Measurements from ENCODE around the gene ELOVL7. TPM values are rescaled to one million over a fixed set of nuclear protein-coding genes. Genes with fewer than 3 reads are reported as not detected.

Gene ELOVL7
- total RNA-seq, 4 donors from 2014 or later, result 1.2 to 17.1 (median 14.4) TPM

GRCh38 chr5:60765019-60765709 lies 78.9 kb downstream of the ELOVL7 start:
- no peak for TF ChIP-seq EP300 (IDR thresholded peaks at IDR 0.05; ENCODE audit: low read depth)
- Histone ChIP-seq H3K36me3 (no peaks in the 10 kb centered on the region), H3K9me3 (no peaks in the 10 kb centered on the region), H3K27ac (no peak overlapping the region), H3K27me3 (no peaks in the 10 kb centered on the region), H3K4me1 (peaks cover 0 to 3% (median 1%) of the 10 kb centered on the region in 4 donors), H3K4me3 (no peak overlapping the region)
- in situ Hi-C loops (cut with MboI; ENCODE audit: low pct_ligation_motif_present in 1 of 4, low pct_unique_long_range_greater_than_20kb in 1 of 4, low sequenced_read_pairs in 3 of 4) (no loop called here), intact Hi-C loops (cut with DNase I; ENCODE audit: low total_unique reads) (no loop called here)
- WGBS, 2 donors (ENCODE audit: low coverage in 1 of 2), result 77% methylated on average over 2 to 6 of the region's 6 CpGs
- DNase-seq, result no peak

DNA sequence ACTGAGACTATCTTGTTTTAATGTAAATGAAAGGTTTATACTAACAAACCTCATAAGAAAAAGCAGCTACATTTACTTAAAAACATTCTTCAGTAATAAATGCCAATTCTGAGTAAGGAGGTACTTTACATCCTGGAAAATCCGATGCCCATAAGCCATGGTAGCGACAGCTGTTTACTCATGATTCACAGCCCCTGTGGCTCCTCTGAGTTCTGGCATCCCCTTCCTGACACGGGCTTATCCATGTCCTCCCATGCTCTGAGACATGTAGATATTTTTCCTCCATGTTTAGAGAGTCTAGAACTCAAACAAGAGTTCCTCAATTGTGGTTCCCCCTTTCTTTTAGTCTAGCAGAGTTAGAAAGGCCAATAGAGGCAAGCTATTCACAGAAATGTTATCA lies 81.0 kb downstream of the ELOVL7 start:
- no peak for DNase-seq
- in situ Hi-C loops (cut with MboI; ENCODE audit: low pct_ligation_motif_present in 1 of 4, low pct_unique_long_range_greater_than_20kb in 1 of 4, low sequenced_read_pairs in 3 of 4), result no loop called here
- Histone ChIP-seq H3K27ac (no peak overlapping the region), H3K4me3 (no peak overlapping the region), H3K4me1 (no peaks in the 10 kb centered on the region), H3K9me3 (no peaks in the 10 kb centered on the region), H3K36me3 (no peaks in the 10 kb centered on the region), H3K27me3 (no peaks in the 10 kb centered on the region)
- TF ChIP-seq EP300 (IDR thresholded peaks at IDR 0.05; ENCODE audit: low read depth) (no peak), POLR2A (IDR thresholded peaks at IDR 0.05) (no peak), CTCF (IDR thresholded peaks at IDR 0.05) (no peak), POLR2AphosphoS5 (IDR thresholded peaks at IDR 0.05) (no peak)
- WGBS, 2 donors (ENCODE audit: low coverage in 1 of 2), result 69 to 92% methylated on average over 2 to 3 of the region's 3 CpGs
- intact Hi-C loops (cut with DNase I; ENCODE audit: low total_unique reads), result no loop called here

- no peaks in the 10 kb centered on the region for H3K27me3 ChIP-seq
- no peaks in the 10 kb centered on the region for H3K4me1 ChIP-seq
- TF ChIP-seq EP300 (IDR thresholded peaks at IDR 0.05; ENCODE audit: low read depth) (no peak), POLR2AphosphoS5 (IDR thresholded peaks at IDR 0.05) (no peak), POLR2A (IDR thresholded peaks at IDR 0.05) (no peak), CTCF (IDR thresholded peaks at IDR 0.05) (no peak)
- H3K36me3 ChIP-seq, result no peaks in the 10 kb centered on the region
- no peaks in the 10 kb centered on the region for H3K9me3 ChIP-seq
- WGBS, 2 donors (ENCODE audit: low coverage in 1 of 2), result 84 to 93% methylated on average over 5 of the region's 5 CpGs
- intact Hi-C loops (cut with DNase I; ENCODE audit: low total_unique reads), result no loop called here
- DNase-seq, result no peak
- H3K4me3 ChIP-seq, result no peak overlapping the region
- in situ Hi-C loops (cut with MboI; ENCODE audit: low pct_ligation_motif_present in 1 of 4, low pct_unique_long_range_greater_than_20kb in 1 of 4, low sequenced_read_pairs in 3 of 4), result no loop called here
- no peak overlapping the region for H3K27ac ChIP-seq
Observed at GRCh38 chr5:60754495-60754894, 89.6 kb downstream of the ELOVL7 start.

DNA sequence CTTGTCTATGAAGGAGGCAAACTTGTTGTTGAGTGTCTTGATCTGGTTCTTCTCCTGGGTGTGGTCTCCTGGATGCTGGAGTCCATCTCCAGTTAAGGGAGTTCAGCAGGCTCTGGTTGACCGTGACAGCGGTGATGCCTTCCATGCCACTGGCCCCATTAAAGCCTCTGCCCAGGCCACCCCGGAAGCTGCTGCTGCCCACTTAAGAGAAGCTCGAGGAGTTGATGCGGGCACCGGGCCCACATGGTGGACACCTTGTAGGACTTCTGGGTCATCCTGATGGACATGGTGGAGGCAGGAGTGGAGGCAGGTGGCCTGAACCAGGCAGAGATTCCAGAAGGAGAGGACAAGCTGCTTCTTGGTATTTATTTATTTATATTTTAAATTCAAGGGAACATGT lies 99.4 kb downstream of the ELOVL7 start:
- no peaks in the 10 kb centered on the region for H3K27me3 ChIP-seq
- WGBS, 2 donors (ENCODE audit: low coverage in 1 of 2), result 80 to 100% methylated on average over 1 of the region's 6 CpGs
- intact Hi-C loops (cut with DNase I; ENCODE audit: low total_unique reads) (no loop called here), in situ Hi-C loops (cut with MboI; ENCODE audit: low pct_ligation_motif_present in 1 of 4, low pct_unique_long_range_greater_than_20kb in 1 of 4, low sequenced_read_pairs in 3 of 4) (no loop called here)
- no peaks in the 10 kb centered on the region for H3K4me1 ChIP-seq
- H3K4me3 ChIP-seq, result no peak overlapping the region
- no peaks in the 10 kb centered on the region for H3K9me3 ChIP-seq
- no peaks in the 10 kb centered on the region for H3K36me3 ChIP-seq
- TF ChIP-seq EP300 (IDR thresholded peaks at IDR 0.05; ENCODE audit: low read depth) (no peak), CTCF (IDR thresholded peaks at IDR 0.05) (no peak), POLR2AphosphoS5 (IDR thresholded peaks at IDR 0.05) (no peak), POLR2A (IDR thresholded peaks at IDR 0.05) (no peak)
- no peak for DNase-seq
- no peak overlapping the region for H3K27ac ChIP-seq
